Activated CD4-positive, alpha-beta memory T cell treated with anti-CD3 and anti-CD28 coated beads, Interleukin-2, amount 10 ng/mL, durations not matched to agents 7 days and 5 days (primary cell): Measurements from ENCODE around the gene LGALS12. TPM values are rescaled to one million over a fixed set of nuclear protein-coding genes. Genes with fewer than 3 reads are reported as not detected.

ENCODE experiments used
- CTCF ChIA-PET: fragments of 350-600 bp; sonication (Branson Sonifier 250); formaldehyde crosslinking; loops from one replicate; lab custom pipeline; 2021; ENCODE audit warnings: antibody characterized with exemption, inconsistent platforms; lab: Charles Lee
- POLR2A ChIA-PET: fragments of 350-600 bp; sonication (Branson Sonifier 250); formaldehyde crosslinking; loops from one replicate; lab custom pipeline; 2021; ENCODE audit warnings: antibody characterized with exemption; lab: Charles Lee
- DNase-seq: peaks from one replicate; pipeline ENCODE4 v3.0.0-alpha.2; 2020
- H3K27ac Mint-ChIP-seq: one replicate; pipeline ENCODE4 v1.8.0; 2021; ENCODE audit warnings: mild to moderate bottlenecking, mixed read lengths
- H3K27me3 Mint-ChIP-seq: one replicate; pipeline ENCODE4 v1.8.0; 2021; ENCODE audit warnings: mixed read lengths
- H3K36me3 Mint-ChIP-seq: one replicate; pipeline ENCODE4 v1.8.0; 2021; ENCODE audit warnings: low read depth, mixed read lengths
- H3K4me1 Mint-ChIP-seq: one replicate; pipeline ENCODE4 v1.8.0; 2021; ENCODE audit warnings: mixed read lengths
- H3K4me3 Mint-ChIP-seq: one replicate; pipeline ENCODE4 v1.8.0; 2021; ENCODE audit warnings: mild to moderate bottlenecking, mixed read lengths
- H3K9me3 Mint-ChIP-seq: one replicate; pipeline ENCODE4 v1.8.0; 2021; ENCODE audit warnings: mixed read lengths
- total RNA-seq, 2 experiments: library from RNA; stranded (reverse); gene quantifications; one replicate each; pipeline ENCODE4 v1.2.3, GENCODE V29; 2021

Gene LGALS12, protein sequence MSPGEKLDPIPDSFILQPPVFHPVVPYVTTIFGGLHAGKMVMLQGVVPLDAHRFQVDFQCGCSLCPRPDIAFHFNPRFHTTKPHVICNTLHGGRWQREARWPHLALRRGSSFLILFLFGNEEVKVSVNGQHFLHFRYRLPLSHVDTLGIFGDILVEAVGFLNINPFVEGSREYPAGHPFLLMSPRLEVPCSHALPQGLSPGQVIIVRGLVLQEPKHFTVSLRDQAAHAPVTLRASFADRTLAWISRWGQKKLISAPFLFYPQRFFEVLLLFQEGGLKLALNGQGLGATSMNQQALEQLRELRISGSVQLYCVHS
- total RNA-seq = not detected

DNA sequence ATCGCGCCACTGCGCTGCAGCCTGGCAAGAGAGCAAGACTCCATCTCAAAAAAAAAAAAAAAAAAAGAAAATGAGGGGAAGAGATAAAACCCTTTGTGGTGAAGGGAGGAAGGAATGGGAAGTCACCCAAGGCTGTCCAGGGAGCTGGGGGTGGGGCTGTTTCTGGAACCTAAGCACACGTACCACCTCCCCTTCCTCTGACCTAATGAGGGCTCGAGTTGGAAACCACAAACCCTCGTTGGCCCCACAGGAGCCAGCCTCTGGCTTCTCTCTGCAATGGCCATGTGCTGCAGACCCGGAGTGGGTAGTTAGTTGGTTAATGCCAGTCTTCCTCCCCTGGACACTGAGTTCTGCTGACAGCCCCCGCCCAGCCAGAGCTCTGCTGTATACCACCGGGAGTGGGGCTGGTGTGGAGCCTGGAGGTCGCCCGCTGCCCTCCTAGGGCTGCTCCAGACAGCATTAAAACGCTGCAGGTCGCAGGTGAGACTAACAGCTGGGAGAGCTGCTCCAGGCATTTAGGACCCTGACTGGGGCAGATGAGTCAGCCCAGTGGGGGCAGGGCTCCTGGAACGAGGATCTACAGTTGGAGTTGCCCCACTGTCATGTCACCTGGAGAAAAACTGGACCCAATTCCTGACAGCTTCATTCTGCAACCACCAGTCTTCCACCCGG is at the start of gene LGALS12:
Gene LGALS12, plus strand, starts transcription at position 228 of the 672 bp plus-strand sequence. Its CDS starts 375 bp downstream, at position 603.
- ChIA-PET POLR2A (interaction anchor here (1.3 kb wide), 1 partner anchor 14 kb away, joined by 3 read pairs; no protein-coding TSS in a partner anchor), CTCF (interaction anchor here (2.9 kb wide), 1 partner anchor 27 kb away, joined by 8 read pairs; no protein-coding TSS in a partner anchor)
- no peaks in the 10 kb centered on the region for H3K27me3 Mint-ChIP-seq
- no peak for DNase-seq
- H3K36me3 Mint-ChIP-seq = no peaks in the 10 kb centered on the region
- H3K27ac Mint-ChIP-seq = no peak within 1 kb of the TSS
- H3K4me3 Mint-ChIP-seq = no peak within 1 kb of the TSS
- H3K9me3 Mint-ChIP-seq = peaks cover 2% of the 10 kb centered on the region
- peaks cover 6% of the 10 kb centered on the region for H3K4me1 Mint-ChIP-seq

- H3K4me3 Mint-ChIP-seq = no peak overlapping the region
- ChIA-PET POLR2A (no interaction called here), CTCF (no interaction called here)
- H3K27ac Mint-ChIP-seq = no peak overlapping the region
- H3K36me3 Mint-ChIP-seq = no peaks in the 10 kb centered on the region
- H3K4me1 Mint-ChIP-seq = no peaks in the 10 kb centered on the region
- no peaks in the 10 kb centered on the region for H3K9me3 Mint-ChIP-seq
- DNase-seq = no peak
- peaks cover 20% of the 10 kb centered on the region for H3K27me3 Mint-ChIP-seq
Observed at GRCh38 chr11:63459586-63459985, 46.3 kb upstream of the LGALS12 start.

GRCh38 chr11:63462137-63462536 is 43.7 kb upstream of the LGALS12 start:
- Mint-ChIP-seq H3K36me3 (no peaks in the 10 kb centered on the region), H3K27ac (no peak overlapping the region), H3K4me1 (no peaks in the 10 kb centered on the region), H3K27me3 (peaks cover 20% of the 10 kb centered on the region), H3K4me3 (no peak overlapping the region), H3K9me3 (no peaks in the 10 kb centered on the region)
- no peak for DNase-seq
- POLR2A ChIA-PET = no interaction called here
- CTCF ChIA-PET = interaction anchor here (1.1 kb wide), 1 partner anchor 276 kb away, joined by 4 read pairs; no protein-coding TSS in a partner anchor

GRCh38 chr11:63470311-63470710 is 35.6 kb upstream of the LGALS12 start:
- DNase-seq = no peak
- Mint-ChIP-seq H3K4me1 (no peaks in the 10 kb centered on the region), H3K36me3 (no peaks in the 10 kb centered on the region), H3K27me3 (peaks cover 22% of the 10 kb centered on the region), H3K4me3 (no peak overlapping the region), H3K9me3 (peaks cover 16% of the 10 kb centered on the region), H3K27ac (no peak overlapping the region)
- ChIA-PET POLR2A (no interaction called here), CTCF (interaction anchor here (1.2 kb wide), 1 partner anchor 9 kb away, joined by 3 read pairs; no protein-coding TSS in a partner anchor)

DNA sequence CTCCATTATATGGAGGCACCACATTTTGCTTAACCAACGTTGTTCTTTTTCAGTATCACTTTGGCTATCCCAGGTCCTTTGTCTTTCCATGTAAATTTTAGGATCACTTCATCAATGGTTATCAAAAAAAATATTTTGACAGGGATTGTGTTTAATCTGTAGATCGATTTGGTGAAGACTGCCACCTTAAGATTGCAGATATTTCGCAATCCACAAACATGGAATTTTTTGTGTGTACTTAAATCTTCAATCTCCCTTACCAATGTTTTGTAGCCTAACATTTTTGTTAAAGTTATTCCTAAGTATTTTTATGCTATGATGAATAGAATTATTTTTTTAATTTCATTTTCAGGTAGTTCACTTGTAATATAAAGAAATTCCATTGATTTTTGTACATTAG is 33.5 kb upstream of the LGALS12 start:
- H3K4me3 Mint-ChIP-seq = no peak overlapping the region
- DNase-seq = no peak
- no peak overlapping the region for H3K27ac Mint-ChIP-seq
- no peaks in the 10 kb centered on the region for H3K4me1 Mint-ChIP-seq
- H3K9me3 Mint-ChIP-seq = peaks cover 21% of the 10 kb centered on the region
- peaks cover 29% of the 10 kb centered on the region for H3K27me3 Mint-ChIP-seq
- POLR2A ChIA-PET = no interaction called here
- no peaks in the 10 kb centered on the region for H3K36me3 Mint-ChIP-seq
- CTCF ChIA-PET = no interaction called here

GRCh38 chr11:63476618-63477017 is 29.3 kb upstream of the LGALS12 start:
- CTCF ChIA-PET = no interaction called here
- Mint-ChIP-seq H3K4me3 (no peak overlapping the region), H3K4me1 (no peaks in the 10 kb centered on the region), H3K36me3 (no peaks in the 10 kb centered on the region), H3K9me3 (peaks cover 8% of the 10 kb centered on the region), H3K27ac (no peak overlapping the region), H3K27me3 (peaks cover 19% of the 10 kb centered on the region)
- POLR2A ChIA-PET = no interaction called here
- no peak for DNase-seq

GRCh38 chr11:63478896-63479295 is 27.0 kb upstream of the LGALS12 start:
- ChIA-PET CTCF (interaction anchor here (0.7 to 4.9 kb wide), 23 partner anchors 9 to 530 kb away, joined by 3 to 101 read pairs (median 4); partner anchors contain the start of genes LGALS12, PLAAT2, PLAAT4 and PLAAT5), POLR2A (interaction anchor here (0.6 to 1.2 kb wide), 6 partner anchors 58 to 204 kb away, joined by 3 to 8 read pairs (median 4); partner anchors contain the start of genes PLAAT2 and PLAAT4)
- no peak overlapping the region for H3K4me3 Mint-ChIP-seq
- no peak overlapping the region for H3K27ac Mint-ChIP-seq
- peaks cover 4% of the 10 kb centered on the region for H3K9me3 Mint-ChIP-seq
- H3K27me3 Mint-ChIP-seq = peaks cover 25% of the 10 kb centered on the region
- DNase-seq = peak; percentile 55
- no peaks in the 10 kb centered on the region for H3K36me3 Mint-ChIP-seq
- no peaks in the 10 kb centered on the region for H3K4me1 Mint-ChIP-seq

DNA sequence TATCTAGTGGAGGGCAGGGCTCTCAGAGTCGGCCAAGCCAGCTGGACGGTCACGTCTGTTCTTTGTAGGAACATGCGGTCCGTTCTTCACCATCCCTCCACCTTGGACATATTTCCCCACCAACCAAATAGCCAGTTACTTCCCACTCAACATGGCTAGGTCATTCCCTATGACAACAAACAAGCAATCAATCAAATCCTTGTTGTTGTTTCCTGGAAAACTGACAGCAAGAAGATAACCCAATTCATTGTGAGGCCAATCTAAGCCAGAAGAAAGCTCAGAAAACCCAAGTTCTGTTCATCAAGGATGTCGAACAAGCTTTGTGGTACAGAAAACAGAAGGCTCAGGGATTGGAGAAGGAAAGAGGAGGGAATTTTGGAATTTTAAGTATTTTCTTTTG is 25.8 kb upstream of the LGALS12 start:
- Mint-ChIP-seq H3K9me3 (peaks cover 11% of the 10 kb centered on the region), H3K4me3 (no peak overlapping the region), H3K4me1 (no peaks in the 10 kb centered on the region), H3K27me3 (peaks cover 31% of the 10 kb centered on the region), H3K27ac (no peak overlapping the region), H3K36me3 (peaks cover 6% of the 10 kb centered on the region)
- ChIA-PET POLR2A (interaction anchor here (1.1 kb wide), 1 partner anchor 84 kb away, joined by 3 read pairs; the partner anchor contains the start of gene PLAAT2), CTCF (interaction anchor here (0.8 to 4.9 kb wide), 10 partner anchors 9 to 259 kb away, joined by 3 to 101 read pairs (median 8); partner anchors contain the start of genes LGALS12 and PLAAT5)
- no peak for DNase-seq

DNA sequence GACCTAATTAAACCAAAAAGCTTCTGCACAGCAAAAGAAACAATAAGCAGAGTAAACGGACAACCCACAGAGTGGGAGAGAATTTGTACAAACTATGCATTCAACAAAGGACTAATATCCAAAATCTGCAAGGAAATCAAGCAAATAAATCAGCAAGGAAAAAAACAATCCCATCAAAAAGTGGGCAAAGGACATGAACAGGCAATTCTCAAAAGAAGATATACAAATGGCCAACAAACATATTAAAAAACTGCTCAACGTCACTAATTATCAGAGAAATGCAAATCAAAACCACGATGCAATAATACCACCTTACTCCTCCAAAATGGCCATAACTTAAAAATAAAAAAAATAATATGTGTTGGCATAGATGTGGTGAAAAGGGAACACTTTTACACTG is 20.1 kb upstream of the LGALS12 start:
- DNase-seq = no peak
- peaks cover 3% of the 10 kb centered on the region for H3K4me1 Mint-ChIP-seq
- H3K4me3 Mint-ChIP-seq = no peak overlapping the region
- H3K9me3 Mint-ChIP-seq = peaks cover 13% of the 10 kb centered on the region
- POLR2A ChIA-PET = no interaction called here
- peaks cover 10% of the 10 kb centered on the region for H3K36me3 Mint-ChIP-seq
- no peak overlapping the region for H3K27ac Mint-ChIP-seq
- CTCF ChIA-PET = no interaction called here
- H3K27me3 Mint-ChIP-seq = peaks cover 67% of the 10 kb centered on the region

DNA sequence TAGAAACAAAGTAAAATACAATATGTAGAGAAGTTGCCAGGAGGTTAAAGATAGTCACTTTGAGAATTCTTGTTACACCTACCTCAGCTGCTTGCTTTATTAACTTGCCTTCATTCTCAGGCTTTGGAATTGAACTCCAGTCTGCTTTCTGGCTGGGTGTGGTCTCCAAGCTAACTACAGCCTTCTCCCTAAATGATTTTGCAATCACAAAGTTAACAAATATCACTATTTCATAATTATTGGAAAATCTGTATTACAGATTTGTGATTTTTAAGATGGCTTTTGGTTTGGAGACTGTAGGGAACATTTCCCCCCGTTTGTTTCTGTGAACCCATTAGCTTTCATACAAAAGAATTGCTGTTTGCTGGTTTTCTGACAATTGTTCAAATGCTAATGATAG is 17.1 kb upstream of the LGALS12 start:
- DNase-seq = no peak
- H3K36me3 Mint-ChIP-seq = peaks cover 10% of the 10 kb centered on the region
- POLR2A ChIA-PET = no interaction called here
- CTCF ChIA-PET = interaction anchor here (0.8 to 1.6 kb wide), 3 partner anchors 9 to 147 kb away, joined by 3 to 7 read pairs (median 3); no protein-coding TSS in a partner anchor
- H3K4me3 Mint-ChIP-seq = no peak overlapping the region
- no peak overlapping the region for H3K27ac Mint-ChIP-seq
- peaks cover 14% of the 10 kb centered on the region for H3K4me1 Mint-ChIP-seq
- peaks cover 74% of the 10 kb centered on the region for H3K27me3 Mint-ChIP-seq
- peaks cover 13% of the 10 kb centered on the region for H3K9me3 Mint-ChIP-seq

DNA sequence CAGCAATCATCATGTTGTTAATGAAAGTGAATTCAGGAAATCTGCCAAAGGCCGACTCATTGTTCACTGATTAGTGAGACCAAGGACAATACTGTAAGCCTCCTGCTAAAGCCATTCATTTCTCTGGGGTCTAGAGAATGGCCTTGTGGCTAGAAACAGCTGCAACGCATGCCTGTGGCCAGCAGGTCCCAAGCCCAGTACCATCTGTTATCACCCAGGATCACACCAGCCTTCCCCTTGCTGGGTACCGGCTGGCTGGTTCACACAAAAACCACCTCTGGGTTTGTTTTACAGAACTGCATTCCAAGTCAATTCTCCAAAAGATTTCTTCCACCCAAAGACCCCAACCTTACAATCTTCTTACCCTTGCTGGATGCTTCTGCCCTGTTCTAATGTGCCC is 16.0 kb upstream of the LGALS12 start:
- no peak overlapping the region for H3K4me3 Mint-ChIP-seq
- H3K27ac Mint-ChIP-seq = no peak overlapping the region
- ChIA-PET CTCF (interaction anchor here (0.8 to 1.8 kb wide), 3 partner anchors 10 to 146 kb away, joined by 3 to 10 read pairs (median 7); no protein-coding TSS in a partner anchor), POLR2A (interaction anchor here (0.8 kb wide), 1 partner anchor 28 kb away, joined by 3 read pairs; no protein-coding TSS in a partner anchor)
- peaks cover 14% of the 10 kb centered on the region for H3K4me1 Mint-ChIP-seq
- peaks cover 6% of the 10 kb centered on the region for H3K36me3 Mint-ChIP-seq
- H3K27me3 Mint-ChIP-seq = peaks cover 71% of the 10 kb centered on the region
- no peak for DNase-seq
- H3K9me3 Mint-ChIP-seq = peaks cover 9% of the 10 kb centered on the region

- POLR2A ChIA-PET = interaction anchor here (1.2 kb wide), 2 partner anchors 76 to 123 kb away, joined by 3 to 4 read pairs; partner anchors contain the start of gene PLAAT3
- Mint-ChIP-seq H3K36me3 (peaks cover under 1% of the 10 kb centered on the region), H3K4me1 (peaks cover 14% of the 10 kb centered on the region), H3K4me3 (peak within 1 kb of the TSS; percentile 67), H3K9me3 (peaks cover 1% of the 10 kb centered on the region), H3K27ac (no peak within 1 kb of the TSS), H3K27me3 (peaks cover 66% of the 10 kb centered on the region)
- DNase-seq = no peak
- CTCF ChIA-PET = interaction anchor here (1.8 kb wide), 1 partner anchor 12 kb away, joined by 10 read pairs; no protein-coding TSS in a partner anchor
Observed at GRCh38 chr11:63490551-63491239, 15.2 kb upstream of the LGALS12 start, which contains the start of gene PLAAT5. Gene PLAAT5 (minus strand): TSS chr11:63491167. CDS start chr11:63491034, 133 bp downstream.
